H1 (cell line): ENCODE measurements around the gene ADGRB2. TPM values are rescaled to one million over a fixed set of nuclear protein-coding genes. Genes with fewer than 3 reads are reported as not detected.

Experiments used
- CTCF ChIA-PET: fragments of 300-600 bp; sonication (Branson Sonifier 250); formaldehyde crosslinking; loops from one replicate; lab custom pipeline; 2021; ENCODE audit not compliant: partially characterized antibody; lab: Charles Lee
- POLR2A ChIA-PET: fragments of 300-600 bp; sonication (Branson Sonifier 250); formaldehyde crosslinking; loops from one replicate; lab custom pipeline; 2021; ENCODE audit warnings: inconsistent platforms; ENCODE audit not compliant: partially characterized antibody; lab: Charles Lee
- DNase-seq, 2 experiments: peaks; one replicate each; pipeline versions ENCODE4 v3.0.0 to v3.0.0-alpha.2; 2010 to 2022; ENCODE audit warnings: low spot score in 2 of 2, low read depth in 1 of 2, mixed read lengths in 1 of 2
- FAIRE-seq: peaks from 2 replicates; lab custom pipeline; 2011; peaks lifted over from hg19 to GRCh38; lab: Jason Lieb, UNC
- H2AFZ ChIP-seq: 2 replicates; pipeline ENCODE4 v1.8.1; 2012; ENCODE audit warnings: low read length, inconsistent platforms
- H2AK5ac ChIP-seq: 2 replicates; pipeline ENCODE4 v1.6.1; 2013; ENCODE audit warnings: low read depth, low read length
- H2BK120ac ChIP-seq: replicated peaks from 2 replicates; pipeline ENCODE3; 2013; ENCODE audit warnings: low read depth, low read length, inconsistent platforms
- H2BK12ac ChIP-seq: 2 replicates; pipeline ENCODE4 v1.6.1; 2013; ENCODE audit warnings: low read depth, low read length
- H2BK15ac ChIP-seq: 2 replicates; pipeline ENCODE4 v1.6.1; 2013; ENCODE audit warnings: low read length
- H2BK20ac ChIP-seq: 2 replicates; pipeline ENCODE4 v1.6.1; 2013; ENCODE audit warnings: low read length
- H2BK5ac ChIP-seq: 2 replicates; pipeline ENCODE4 v1.6.1; 2013; ENCODE audit warnings: low read depth, low read length
- H3K14ac ChIP-seq: 2 replicates; pipeline ENCODE4 v1.6.1; 2013; ENCODE audit warnings: inconsistent platforms; ENCODE audit not compliant: insufficient read length
- H3K18ac ChIP-seq: 2 replicates; pipeline ENCODE4 v1.6.1; 2013; ENCODE audit warnings: low read length; ENCODE audit errors: extremely low read depth
- H3K23ac ChIP-seq: 2 replicates; pipeline ENCODE4 v1.6.1; 2013; ENCODE audit warnings: inconsistent platforms; ENCODE audit not compliant: insufficient read length
- H3K23me2 ChIP-seq: 2 replicates; pipeline ENCODE4 v1.6.1; 2013; ENCODE audit warnings: low read depth, low read length
- H3K27ac ChIP-seq: 2 replicates; pipeline ENCODE4 v1.6.1; 2011; ENCODE audit warnings: low read depth, low read length, inconsistent platforms
- H3K27me3 ChIP-seq, 4 experiments: replicated peaks in 1 of 4; 1 replicate in 1 of 4; 2 replicates in 3 of 4; pipeline versions ENCODE4 v1.6.1 to v1.8.1; 2011 to 2013; ENCODE audit warnings: low read length in 3 of 4, mild to moderate bottlenecking in 3 of 4, inconsistent platforms in 2 of 4, mixed read lengths in 2 of 4, moderate library complexity in 1 of 4; ENCODE audit not compliant: control insufficient read depth in 3 of 4, insufficient read depth in 3 of 4; ENCODE audit errors: extremely low read depth in 1 of 4
- H3K36me3 ChIP-seq, 4 experiments: 2 replicates each; pipeline versions ENCODE4 v1.6.1 to v1.8.1; 2011 to 2013; ENCODE audit warnings: mild to moderate bottlenecking in 4 of 4, low read length in 3 of 4, moderate library complexity in 2 of 4, control low read depth in 1 of 4, inconsistent platforms in 1 of 4; ENCODE audit not compliant: insufficient read depth in 4 of 4, control insufficient read depth in 2 of 4
- H3K4ac ChIP-seq: replicated peaks from 2 replicates; pipeline ENCODE3; 2013; ENCODE audit warnings: low read length, low read depth, mixed read lengths, inconsistent platforms; ENCODE audit not compliant: insufficient read length
- H3K4me1 ChIP-seq, 4 experiments: replicated peaks in 1 of 4; 1 replicate in 1 of 4; 2 replicates in 3 of 4; pipeline versions ENCODE4 v1.6.1 to v1.8.1; 2011 to 2013; ENCODE audit warnings: low read length in 3 of 4, inconsistent platforms in 2 of 4, mixed read lengths in 1 of 4; ENCODE audit not compliant: insufficient read depth in 4 of 4, control insufficient read depth in 3 of 4
- H3K4me2 ChIP-seq, 2 experiments: 2 replicates each; pipeline versions ENCODE4 v1.6.1 to v1.8.1; 2011 to 2013; ENCODE audit warnings: low read depth in 2 of 2, low read length in 2 of 2, control low read depth in 1 of 2, inconsistent platforms in 1 of 2, mild to moderate bottlenecking in 1 of 2; ENCODE audit not compliant: insufficient read depth in 1 of 2
- H3K4me3 ChIP-seq, 4 experiments: fragments of 200-600, 300-600 bp in 1 of 4; sonication (generic), shearing (Covaris generic), sonication (Bioruptor Twin) in 1 of 4; 2 replicates each; pipeline versions ENCODE4 v1.5.1 to v1.8.1; 2011 to 2016; ENCODE audit warnings: low read length in 4 of 4, low read depth in 3 of 4, control low read depth in 2 of 4, inconsistent platforms in 2 of 4, mild to moderate bottlenecking in 2 of 4, mixed read lengths in 1 of 4, moderate library complexity in 1 of 4; ENCODE audit not compliant: insufficient read depth in 2 of 4; ENCODE audit errors: extremely low read depth in 1 of 4
- H3K56ac ChIP-seq: replicated peaks from 2 replicates; pipeline ENCODE3; 2013; ENCODE audit warnings: low read depth, mild to moderate bottlenecking, mixed read lengths, low read length, inconsistent platforms; ENCODE audit not compliant: insufficient read length
- H3K79me1 ChIP-seq: 2 replicates; pipeline ENCODE4 v1.6.1; 2013; ENCODE audit warnings: low read depth, low read length, control low read depth
- H3K79me2 ChIP-seq, 2 experiments: 2 replicates each; pipeline versions ENCODE4 v1.6.1 to v1.8.1; 2012 to 2013; ENCODE audit warnings: low read length in 2 of 2, mild to moderate bottlenecking in 2 of 2, inconsistent platforms in 1 of 2; ENCODE audit not compliant: insufficient read depth in 2 of 2, control insufficient read depth in 1 of 2
- H3K9ac ChIP-seq, 4 experiments: replicated peaks in 1 of 4; 1 replicate in 1 of 4; 2 replicates in 3 of 4; pipeline versions ENCODE4 v1.6.1 to v1.8.1; 2011 to 2013; ENCODE audit warnings: low read depth in 3 of 4, low read length in 3 of 4, control low read depth in 2 of 4, mild to moderate bottlenecking in 2 of 4, moderate library complexity in 2 of 4, inconsistent platforms in 1 of 4; ENCODE audit errors: extremely low read depth in 1 of 4
- H3K9me3 ChIP-seq, 2 experiments: 2 replicates each; pipeline versions ENCODE4 v1.6.1 to v1.8.1; 2012 to 2013; ENCODE audit warnings: mild to moderate bottlenecking in 2 of 2, moderate library complexity in 2 of 2, control low read depth in 1 of 2, inconsistent platforms in 1 of 2, low read depth in 1 of 2, low read length in 1 of 2, mixed read lengths in 1 of 2; ENCODE audit not compliant: insufficient read depth in 2 of 2
- H4K20me1 ChIP-seq, 2 experiments: replicated peaks in 1 of 2; 2 replicates each; pipeline versions ENCODE3 to v1.8.1; 2011 to 2013; ENCODE audit warnings: inconsistent platforms in 2 of 2, low read length in 2 of 2, mild to moderate bottlenecking in 1 of 2; ENCODE audit not compliant: insufficient read depth in 2 of 2, control insufficient read depth in 1 of 2
- H4K5ac ChIP-seq: 2 replicates; pipeline ENCODE4 v1.6.1; 2013; ENCODE audit warnings: low read length, low read depth, mixed read lengths, inconsistent platforms; ENCODE audit not compliant: insufficient read length
- H4K8ac ChIP-seq: 2 replicates; pipeline ENCODE4 v1.8.0; 2013; ENCODE audit warnings: mild to moderate bottlenecking, moderate library complexity, low read length, inconsistent platforms; ENCODE audit not compliant: insufficient read depth; ENCODE audit errors: extremely low read depth
- H4K91ac ChIP-seq: replicated peaks from 2 replicates; pipeline ENCODE3; 2013; ENCODE audit warnings: low read length, mixed read lengths, inconsistent platforms; ENCODE audit not compliant: insufficient read length
- ASH2L ChIP-seq: fragments of 200-600, 300-600 bp; sonication (generic); IDR thresholded peaks from one replicate; pipeline ENCODE4 v1.7.1; 2017; ENCODE audit warnings: low read length
- BACH1 ChIP-seq: IDR thresholded peaks from 2 replicates; pipeline ENCODE4 v1.6.1; 2012; ENCODE audit warnings: low read length, improper control_type of control experiment
- CREB1 ChIP-seq: IDR thresholded peaks from 2 replicates; pipeline ENCODE4 v1.6.1; 2012; ENCODE audit warnings: inconsistent platforms
- EZH2 ChIP-seq: fragments of 200-600 bp; sonication (generic); IDR thresholded peaks from 2 replicates; pipeline ENCODE4 v1.7.1; 2012; ENCODE audit warnings: low read depth, mild to moderate bottlenecking, moderate library complexity, low read length, inconsistent platforms; ENCODE audit not compliant: severe bottlenecking
- KDM1A ChIP-seq: fragments of 200-600, 300-600 bp; sonication (generic); IDR thresholded peaks from 2 replicates; pipeline ENCODE4 v1.7.1; 2016; ENCODE audit warnings: mild to moderate bottlenecking, low read length, borderline replicate concordance
- RAD21 ChIP-seq, 2 experiments: IDR thresholded peaks in 1 of 2; conservative IDR thresholded peaks in 1 of 2; 2 replicates each; pipeline ENCODE4 v1.6.1; 2011; ENCODE audit warnings: low read depth in 2 of 2, low read length in 2 of 2, improper control_type of control experiment in 1 of 2, inconsistent platforms in 1 of 2, mild to moderate bottlenecking in 1 of 2, moderate library complexity in 1 of 2
- RNF2 ChIP-seq: fragments of 200-900, 300-1000 bp; sonication (generic); IDR thresholded peaks from 2 replicates; pipeline ENCODE4 v1.7.1; 2016; ENCODE audit warnings: borderline replicate concordance, low read depth, mild to moderate bottlenecking, antibody characterized with exemption, low read length; ENCODE audit not compliant: poor library complexity, severe bottlenecking; ENCODE audit errors: missing control alignments
- SIN3A ChIP-seq, 2 experiments: IDR thresholded peaks in 1 of 2; conservative IDR thresholded peaks in 1 of 2; 2 replicates each; pipeline ENCODE4 v1.6.1; 2011 to 2012; ENCODE audit warnings: low read length in 2 of 2, improper control_type of control experiment in 1 of 2, low read depth in 1 of 2, mild to moderate bottlenecking in 1 of 2
- SP1 ChIP-seq: IDR thresholded peaks from 2 replicates; pipeline ENCODE4 v1.6.1; 2011; ENCODE audit warnings: low read depth, low read length
- TBP ChIP-seq: IDR thresholded peaks from 2 replicates; pipeline ENCODE4 v1.6.1; 2011; ENCODE audit warnings: low read depth, low read length, improper control_type of control experiment
- WGBS, 2 experiments: shearing (Covaris generic) in 1 of 2; methylation state at CpG; one replicate each; pipeline versions ENCODE4 v1.1.6 to v1.1.7; 2013 to 2015; ENCODE audit warnings: low lambda C conversion rate in 2 of 2, mixed read lengths in 2 of 2, inconsistent platforms in 1 of 2, low coverage in 1 of 2, missing lambda C conversion rate in 1 of 2; ENCODE audit not compliant: insufficient replicate concordance in 2 of 2, insufficient coverage in 1 of 2, insufficient read length in 1 of 2; ENCODE audit errors: extremely low coverage in 1 of 2, missing lambda C conversion rate in 1 of 2; 5-methylcytosine and 5-hydroxymethylcytosine counted together
- polyA plus RNA-seq, 7 experiments: library from polyadenylated mRNA; depleted of rRNA in 3 of 7; stranded (reverse) in 5 of 7; unstranded in 2 of 7; fragments of >200 nt in 5 of 7; fragments of 200-250 nt in 2 of 7; gene quantifications; 1 replicate in 5 of 7; 2 replicates in 1 of 7; 4 replicates in 1 of 7; pipeline versions ENCODE4 v1.2.1 to v1.2.3, GENCODE V29; 2011 to 2013; ENCODE audit warnings: missing spikeins in 2 of 7, mixed read lengths in 2 of 7
- total RNA-seq: library from RNA; stranded (reverse); fragmentation: NEBNext Ultra II Directional; extraction: Animal tissue kit (Norgen Biotek cat#: 25700); gene quantifications from 2 replicates; pipeline ENCODE4 v1.2.1, GENCODE V29; 2021

Gene ADGRB2
- total and polyA plus RNA-seq, 2 of the 8 experiments (the other 6 are each of a cell fraction or from before 2014, with no cell fraction given), result 15.6 to 26.2 TPM

DNA sequence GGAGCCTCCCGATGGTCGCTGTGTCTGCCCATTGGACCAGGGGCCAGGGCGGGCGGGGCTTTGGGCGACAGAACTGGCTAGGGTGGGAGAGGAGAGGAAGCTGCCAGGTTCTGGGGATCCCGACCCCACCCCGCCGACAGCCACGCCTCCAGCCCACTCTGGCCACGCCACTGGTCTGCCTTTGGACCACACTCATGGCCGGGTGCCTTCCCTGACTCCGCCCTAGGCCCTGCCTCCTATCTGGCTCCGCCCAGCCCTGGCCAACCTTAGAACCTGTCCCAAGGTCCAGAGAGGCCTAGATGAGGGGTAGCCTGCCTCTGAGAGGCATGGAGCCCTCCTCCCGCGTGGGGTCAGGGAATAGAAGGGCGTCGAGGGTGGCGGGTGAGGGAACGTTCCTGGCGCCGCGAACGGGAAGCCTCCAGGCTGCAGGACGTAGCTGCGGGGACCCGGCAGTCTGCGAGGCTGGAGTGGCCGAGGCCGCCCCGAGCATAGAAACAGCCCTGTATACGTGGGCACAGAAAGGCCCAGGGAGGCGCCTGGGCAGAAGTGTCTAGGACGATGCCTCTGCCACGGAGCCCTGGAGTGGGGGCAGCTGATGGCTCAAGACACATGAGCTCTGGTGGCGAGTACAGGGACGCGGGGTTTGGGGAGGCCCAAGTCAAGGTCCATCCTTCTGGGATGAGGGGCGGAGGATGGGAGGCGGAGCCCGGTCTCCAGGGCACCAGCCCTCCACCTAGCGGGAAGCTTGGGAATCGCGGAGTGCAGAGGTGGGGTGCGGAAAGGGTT, 48.9 kb downstream of the ADGRB2 start:
- no peak overlapping the region; the same call in 1 of the 2 replicates for H3K18ac ChIP-seq
- no peak overlapping the region for H4K5ac ChIP-seq
- ChIA-PET CTCF (interaction anchor here (0.8 to 11.5 kb wide), 26 partner anchors 13 to 100 kb away, joined by 3 to 181 read pairs (median 10); partner anchors contain the start of genes COL16A1 and SPOCD1), POLR2A (interaction anchor here (0.9 to 6.2 kb wide), 6 partner anchors 12 to 358 kb away, joined by 3 to 43 read pairs (median 4); partner anchors contain the start of genes COL16A1, PEF1 and TMEM39B)
- no peak overlapping the region for H3K14ac ChIP-seq
- H3K23ac ChIP-seq, result no peak overlapping the region
- peak overlapping the region; percentile 72 for H4K8ac ChIP-seq
- no peak overlapping the region for H3K56ac ChIP-seq
- peak overlapping the region; percentile 30 to 67 (median 58); a peak in 7 of 8 replicates for H3K4me3 ChIP-seq
- peaks cover 11% of the 10 kb centered on the region for H3K23me2 ChIP-seq
- FAIRE-seq, result no peak
- H3K36me3 ChIP-seq, result no peaks in the 10 kb centered on the region
- H2AFZ ChIP-seq, result peak overlapping the region; percentile 40; the same call in 1 of the 2 replicates
- peak overlapping the region; percentile 52 to 94 for H3K4me2 ChIP-seq
- no peak overlapping the region for H4K91ac ChIP-seq
- peak; percentile 94 to 95 for DNase-seq
- H2BK120ac ChIP-seq, result no peak overlapping the region
- no peak overlapping the region for H3K4ac ChIP-seq
- peaks cover 0 to 5% (median 3%) of the 10 kb centered on the region in 4 experiments; a peak in 4 of 7 replicates for H3K4me1 ChIP-seq
- no peaks in the 10 kb centered on the region; a peak in 1 of 7 replicates for H3K27me3 ChIP-seq
- no peaks in the 10 kb centered on the region for H3K9me3 ChIP-seq
- 0 out of 2 replicates have a peak overlapping the region, but pooled peaks have one; percentile 53 for H2BK15ac ChIP-seq
- H3K9ac ChIP-seq, result peak overlapping the region in 2 of 4 experiments; percentile 24 to 29; a peak in 2 of 7 replicates
- no peak overlapping the region for H2BK20ac ChIP-seq
- WGBS, 2 experiments, result 13% methylated on average over 28 of the region's 44 CpGs; no CpG with 5 or more reads in 1 of the 2 experiments
- H3K27ac ChIP-seq, result no peak overlapping the region; the same call in 1 of the 2 replicates
- H2BK12ac ChIP-seq, result no peak overlapping the region; the same call in 1 of the 2 replicates
- no peaks in the 10 kb centered on the region for H4K20me1 ChIP-seq
- no peaks in the 10 kb centered on the region for H3K79me1 ChIP-seq
- peak overlapping the region; percentile 2; the same call in 1 of the 2 replicates for H2BK5ac ChIP-seq
- H2AK5ac ChIP-seq, result no peak overlapping the region
- no peaks in the 10 kb centered on the region for H3K79me2 ChIP-seq
- TF ChIP-seq ASH2L (peak; percentile 19), BACH1 (peak; percentile 72; the same call in 1 of the 2 replicates), RNF2 (no peak), KDM1A (no peak), CREB1 (peak; percentile 15; the same call in 1 of the 2 replicates), EZH2 (no peak), TBP (0 out of 2 replicates have a peak, but pooled peaks have one; percentile 17), SP1 (0 out of 2 replicates have a peak, but pooled peaks have one; percentile 17), SIN3A (conservative IDR thresholded peaks at IDR 0.05 in 1 of 2, IDR thresholded peaks at IDR 0.05 in 1 of 2; ENCODE audit: low read depth in 1 of 2, low read length in 2 of 2) (0 out of 4 replicates have a peak, but pooled peaks of 1 of the 2 experiments have one; percentile 39), RAD21 (IDR thresholded peaks at IDR 0.05 in 1 of 2, conservative IDR thresholded peaks at IDR 0.05 in 1 of 2; ENCODE audit: low read depth in 2 of 2, low read length in 2 of 2) (peak; percentile 47 to 57)
